ENCODE results near the gene RALB. TPM values are rescaled to one million over a fixed set of nuclear protein-coding genes. Genes with fewer than 3 reads are reported as not detected.

Gene RALB
- total RNA-seq, 4 donors from 2014 or later = 22.4 to 42.8 (median 34.9) TPM

DNA sequence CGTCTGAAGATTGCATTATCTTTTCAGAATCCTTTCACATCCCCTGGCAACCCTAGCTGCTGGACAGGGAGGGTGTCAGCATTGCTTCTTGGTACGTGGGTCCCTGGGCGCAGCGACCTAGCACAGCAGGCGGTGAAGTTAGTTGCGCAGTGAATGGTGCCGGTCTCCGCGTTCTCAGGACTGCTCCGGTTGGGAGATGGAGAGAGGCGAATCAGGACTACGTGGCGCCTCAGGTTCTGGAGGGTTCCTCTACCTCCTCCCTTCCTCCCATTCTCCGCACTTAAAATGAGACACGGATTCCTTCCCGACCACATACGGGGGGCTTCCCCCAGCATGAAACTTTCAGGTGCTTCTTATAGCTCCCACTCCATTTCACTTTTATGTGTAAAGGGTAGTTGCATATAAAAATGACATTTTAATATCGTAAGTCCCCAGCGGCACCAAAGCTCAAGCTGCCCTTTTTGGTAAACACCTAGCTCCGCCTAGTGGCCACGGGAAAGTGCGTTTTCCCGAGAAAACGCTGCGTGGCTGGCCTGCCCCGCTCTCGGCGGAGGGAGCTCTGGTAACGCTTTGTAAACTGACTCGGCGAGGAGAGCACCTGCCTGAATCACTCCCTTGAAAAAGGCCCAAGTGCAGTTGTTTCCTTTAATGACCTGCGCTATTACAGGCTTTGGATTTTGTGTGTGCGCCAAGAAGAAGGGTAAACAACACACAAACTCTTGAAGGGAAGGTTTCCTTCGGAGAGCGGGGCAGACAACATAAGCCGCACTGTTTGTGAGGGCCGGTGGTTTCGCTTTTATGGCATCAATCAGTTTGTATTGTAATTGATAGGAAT is 60.4 kb downstream of the RALB start:
- no peak for TF ChIP-seq POLR2A (IDR thresholded peaks at IDR 0.05)
- TF ChIP-seq, protein P1, sequence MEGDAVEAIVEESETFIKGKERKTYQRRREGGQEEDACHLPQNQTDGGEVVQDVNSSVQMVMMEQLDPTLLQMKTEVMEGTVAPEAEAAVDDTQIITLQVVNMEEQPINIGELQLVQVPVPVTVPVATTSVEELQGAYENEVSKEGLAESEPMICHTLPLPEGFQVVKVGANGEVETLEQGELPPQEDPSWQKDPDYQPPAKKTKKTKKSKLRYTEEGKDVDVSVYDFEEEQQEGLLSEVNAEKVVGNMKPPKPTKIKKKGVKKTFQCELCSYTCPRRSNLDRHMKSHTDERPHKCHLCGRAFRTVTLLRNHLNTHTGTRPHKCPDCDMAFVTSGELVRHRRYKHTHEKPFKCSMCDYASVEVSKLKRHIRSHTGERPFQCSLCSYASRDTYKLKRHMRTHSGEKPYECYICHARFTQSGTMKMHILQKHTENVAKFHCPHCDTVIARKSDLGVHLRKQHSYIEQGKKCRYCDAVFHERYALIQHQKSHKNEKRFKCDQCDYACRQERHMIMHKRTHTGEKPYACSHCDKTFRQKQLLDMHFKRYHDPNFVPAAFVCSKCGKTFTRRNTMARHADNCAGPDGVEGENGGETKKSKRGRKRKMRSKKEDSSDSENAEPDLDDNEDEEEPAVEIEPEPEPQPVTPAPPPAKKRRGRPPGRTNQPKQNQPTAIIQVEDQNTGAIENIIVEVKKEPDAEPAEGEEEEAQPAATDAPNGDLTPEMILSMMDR (IDR thresholded peaks at IDR 0.05) = no peak
- intact Hi-C loops (cut with DNase I; ENCODE audit: low total_unique reads) = loop anchor here (10.0 kb wide), 1 partner anchor 198 kb away; no protein-coding TSS in a partner anchor
- 3 to 9% methylated on average over 38 of the region's 38 CpGs for WGBS, 2 donors
- DNase-seq (ENCODE audit: low spot score in 2 of 2) = peak; percentile 79 to 95
- no peak overlapping the region for H3K4me3 ChIP-seq (ENCODE audit: low read depth, poor library complexity, severe bottlenecking)

DNA sequence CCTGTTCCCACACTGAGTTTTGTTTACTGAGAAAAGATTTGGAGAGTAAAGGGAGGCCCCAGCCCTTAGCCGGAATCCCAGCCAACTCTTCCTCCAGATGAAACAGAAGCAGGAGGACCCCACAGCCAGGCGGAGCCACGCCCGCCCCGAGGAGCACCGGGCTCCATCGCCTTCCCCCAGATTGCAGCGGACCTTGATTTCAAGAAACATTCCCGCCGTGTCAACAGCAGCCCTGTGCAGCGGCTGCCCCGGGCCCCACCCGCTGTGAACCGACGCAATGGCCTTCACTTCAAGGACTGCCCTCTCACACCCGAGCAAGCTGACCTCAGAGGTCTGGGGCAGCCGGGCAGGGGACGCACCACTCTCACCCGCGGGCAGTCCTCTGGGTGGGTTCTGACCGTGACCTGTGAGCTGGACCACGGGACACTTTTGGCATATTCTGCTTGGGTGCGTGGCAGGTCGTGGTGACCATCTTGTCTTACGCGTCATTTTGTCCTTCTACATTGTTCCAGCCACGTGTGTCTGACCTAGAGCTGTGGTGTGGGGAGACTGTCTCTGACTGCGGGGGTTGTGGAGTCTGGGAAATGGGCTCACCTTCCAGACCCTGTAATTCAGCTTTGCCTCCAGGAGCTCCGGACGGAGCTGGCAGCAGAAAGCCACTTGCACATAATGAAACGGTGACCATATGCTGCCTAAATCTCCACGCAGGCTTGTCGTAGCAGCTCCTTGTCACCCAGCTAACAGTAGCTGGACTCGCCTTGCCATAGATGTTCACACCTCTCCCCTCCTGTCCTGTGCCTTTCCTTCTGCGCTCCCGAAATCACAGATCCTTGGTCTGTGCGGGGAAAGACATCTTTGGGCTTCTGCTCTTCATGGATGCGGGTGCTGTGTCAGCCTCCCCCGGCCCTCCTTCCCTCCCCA is 61.3 kb downstream of the RALB start:
- peak in 1 of 2 donors; percentile 85 for DNase-seq (ENCODE audit: low spot score in 2 of 2)
- intact Hi-C loops (cut with DNase I; ENCODE audit: low total_unique reads) = loop anchor here (10.0 kb wide), 1 partner anchor 199 kb away; no protein-coding TSS in a partner anchor
- no peak overlapping the region for H3K4me3 ChIP-seq (ENCODE audit: low read depth, poor library complexity, severe bottlenecking)
- TF ChIP-seq, protein P1 (IDR thresholded peaks at IDR 0.05) = no peak
- TF ChIP-seq POLR2A (IDR thresholded peaks at IDR 0.05) = no peak
- WGBS, 2 donors = 62 to 69% methylated on average over 38 to 39 of the region's 39 CpGs

GRCh38 chr2:120314690-120315366 is 62.2 kb downstream of the RALB start:
- TF ChIP-seq POLR2A (IDR thresholded peaks at IDR 0.05) = no peak
- TF ChIP-seq, protein P1 (IDR thresholded peaks at IDR 0.05) = no peak
- no peak for DNase-seq (ENCODE audit: low spot score in 2 of 2)
- no peak overlapping the region for H3K4me3 ChIP-seq (ENCODE audit: low read depth, poor library complexity, severe bottlenecking)
- intact Hi-C loops (cut with DNase I; ENCODE audit: low total_unique reads) = loop anchor here (10.0 kb wide), 1 partner anchor 200 kb away; no protein-coding TSS in a partner anchor
- WGBS, 2 donors = 85 to 87% methylated on average over 19 of the region's 19 CpGs

DNA sequence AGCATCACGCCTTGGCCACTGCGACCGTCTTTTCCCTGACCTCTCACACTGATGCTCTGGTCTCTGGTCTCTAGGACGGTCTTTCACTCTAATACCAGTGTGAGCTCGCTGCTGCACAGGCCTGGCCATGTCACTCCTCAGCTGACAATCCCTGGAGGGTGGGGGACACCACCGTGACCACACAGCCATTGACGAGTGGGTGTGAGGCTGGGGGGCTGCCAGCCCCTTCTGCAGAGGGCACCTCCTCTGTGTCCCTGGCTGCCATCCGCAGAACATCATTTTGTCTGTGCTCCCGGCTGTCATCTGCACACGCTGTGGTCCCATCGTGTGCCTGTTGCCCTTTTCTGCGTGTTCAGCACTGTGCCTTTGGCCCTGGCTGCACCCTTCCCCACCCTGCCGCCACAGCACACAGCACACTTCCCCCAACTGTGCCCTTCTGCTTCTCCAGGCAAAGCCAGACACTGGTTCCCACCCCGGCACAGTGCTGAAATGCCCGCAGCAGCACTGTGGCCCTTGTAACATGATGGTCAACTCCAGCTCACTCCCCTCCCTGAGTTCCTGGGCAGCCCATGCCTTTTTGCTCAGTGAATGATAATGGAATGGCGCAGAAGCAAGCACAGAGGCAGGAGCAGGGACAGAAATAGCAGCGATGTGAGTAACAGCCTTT is 62.8 kb downstream of the RALB start:
- DNase-seq (ENCODE audit: low spot score in 2 of 2) = no peak
- TF ChIP-seq POLR2A (IDR thresholded peaks at IDR 0.05) = no peak
- TF ChIP-seq, protein P1 (IDR thresholded peaks at IDR 0.05) = no peak
- 91% methylated on average over 16 to 17 of the region's 17 CpGs for WGBS, 2 donors
- intact Hi-C loops (cut with DNase I; ENCODE audit: low total_unique reads) = loop anchor here (10.0 kb wide), 1 partner anchor 201 kb away; no protein-coding TSS in a partner anchor
- no peak overlapping the region for H3K4me3 ChIP-seq (ENCODE audit: low read depth, poor library complexity, severe bottlenecking)

DNA sequence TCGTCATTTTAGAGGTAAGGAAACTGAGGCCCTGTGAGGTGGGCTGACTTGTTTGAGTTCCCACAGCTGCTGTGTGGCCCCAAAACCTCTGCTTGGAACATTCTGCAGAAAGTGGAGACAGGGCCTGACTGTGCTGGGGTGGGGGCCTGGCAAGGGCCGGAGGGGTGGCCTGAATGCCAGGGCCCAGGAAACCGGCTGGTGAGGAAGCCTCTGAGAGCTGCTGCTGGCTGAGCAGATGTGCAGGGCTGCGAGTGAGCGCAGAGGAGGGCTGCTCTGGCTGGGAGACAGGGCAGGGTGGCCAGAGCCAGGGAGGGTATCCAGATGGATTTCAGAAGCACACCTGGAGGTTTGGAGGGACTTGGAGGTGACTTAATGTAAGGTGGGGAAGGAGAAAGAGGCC is 63.4 kb downstream of the RALB start:
- intact Hi-C loops (cut with DNase I; ENCODE audit: low total_unique reads) = loop anchor here (10.0 kb wide), 1 partner anchor 201 kb away; no protein-coding TSS in a partner anchor
- 78 to 91% methylated on average over 5 of the region's 5 CpGs for WGBS, 2 donors
- DNase-seq (ENCODE audit: low spot score in 2 of 2) = no peak
- no peak overlapping the region for H3K4me3 ChIP-seq (ENCODE audit: low read depth, poor library complexity, severe bottlenecking)
- TF ChIP-seq, protein P1 (IDR thresholded peaks at IDR 0.05) = no peak
- TF ChIP-seq POLR2A (IDR thresholded peaks at IDR 0.05) = no peak

All from lower leg skin (tissue), 4 donors.